H1 (cell line): Measurements from ENCODE around the gene SMTNL2. TPM values are rescaled to one million over a fixed set of nuclear protein-coding genes. Genes with fewer than 3 reads are reported as not detected.

Source experiments
- CTCF ChIA-PET: fragments of 300-600 bp; sonication (Branson Sonifier 250); formaldehyde crosslinking; loops from one replicate; lab custom pipeline; 2021; ENCODE audit not compliant: partially characterized antibody; lab: Charles Lee
- POLR2A ChIA-PET: fragments of 300-600 bp; sonication (Branson Sonifier 250); formaldehyde crosslinking; loops from one replicate; lab custom pipeline; 2021; ENCODE audit warnings: inconsistent platforms; ENCODE audit not compliant: partially characterized antibody; lab: Charles Lee
- DNase-seq, 2 experiments: peaks; one replicate each; pipeline versions ENCODE4 v3.0.0 to v3.0.0-alpha.2; 2010 to 2022; ENCODE audit warnings: low spot score in 2 of 2, low read depth in 1 of 2, mixed read lengths in 1 of 2
- FAIRE-seq: peaks from 2 replicates; lab custom pipeline; 2011; peaks lifted over from hg19 to GRCh38; lab: Jason Lieb, UNC
- H2AFZ ChIP-seq: 2 replicates; pipeline ENCODE4 v1.8.1; 2012; ENCODE audit warnings: low read length, inconsistent platforms
- H2AK5ac ChIP-seq: 2 replicates; pipeline ENCODE4 v1.6.1; 2013; ENCODE audit warnings: low read depth, low read length
- H2BK120ac ChIP-seq: replicated peaks from 2 replicates; pipeline ENCODE3; 2013; ENCODE audit warnings: low read depth, low read length, inconsistent platforms
- H2BK12ac ChIP-seq: 2 replicates; pipeline ENCODE4 v1.6.1; 2013; ENCODE audit warnings: low read depth, low read length
- H2BK15ac ChIP-seq: 2 replicates; pipeline ENCODE4 v1.6.1; 2013; ENCODE audit warnings: low read length
- H2BK20ac ChIP-seq: 2 replicates; pipeline ENCODE4 v1.6.1; 2013; ENCODE audit warnings: low read length
- H2BK5ac ChIP-seq: 2 replicates; pipeline ENCODE4 v1.6.1; 2013; ENCODE audit warnings: low read depth, low read length
- H3K14ac ChIP-seq: 2 replicates; pipeline ENCODE4 v1.6.1; 2013; ENCODE audit warnings: inconsistent platforms; ENCODE audit not compliant: insufficient read length
- H3K18ac ChIP-seq: 2 replicates; pipeline ENCODE4 v1.6.1; 2013; ENCODE audit warnings: low read length; ENCODE audit errors: extremely low read depth
- H3K23ac ChIP-seq: 2 replicates; pipeline ENCODE4 v1.6.1; 2013; ENCODE audit warnings: inconsistent platforms; ENCODE audit not compliant: insufficient read length
- H3K23me2 ChIP-seq: 2 replicates; pipeline ENCODE4 v1.6.1; 2013; ENCODE audit warnings: low read depth, low read length
- H3K27ac ChIP-seq: 2 replicates; pipeline ENCODE4 v1.6.1; 2011; ENCODE audit warnings: low read depth, low read length, inconsistent platforms
- H3K27me3 ChIP-seq, 4 experiments: replicated peaks in 1 of 4; 1 replicate in 1 of 4; 2 replicates in 3 of 4; pipeline versions ENCODE4 v1.6.1 to v1.8.1; 2011 to 2013; ENCODE audit warnings: low read length in 3 of 4, mild to moderate bottlenecking in 3 of 4, inconsistent platforms in 2 of 4, mixed read lengths in 2 of 4, moderate library complexity in 1 of 4; ENCODE audit not compliant: control insufficient read depth in 3 of 4, insufficient read depth in 3 of 4; ENCODE audit errors: extremely low read depth in 1 of 4
- H3K36me3 ChIP-seq, 4 experiments: 2 replicates each; pipeline versions ENCODE4 v1.6.1 to v1.8.1; 2011 to 2013; ENCODE audit warnings: mild to moderate bottlenecking in 4 of 4, low read length in 3 of 4, moderate library complexity in 2 of 4, control low read depth in 1 of 4, inconsistent platforms in 1 of 4; ENCODE audit not compliant: insufficient read depth in 4 of 4, control insufficient read depth in 2 of 4
- H3K4ac ChIP-seq: replicated peaks from 2 replicates; pipeline ENCODE3; 2013; ENCODE audit warnings: low read length, low read depth, mixed read lengths, inconsistent platforms; ENCODE audit not compliant: insufficient read length
- H3K4me1 ChIP-seq, 4 experiments: replicated peaks in 1 of 4; 1 replicate in 1 of 4; 2 replicates in 3 of 4; pipeline versions ENCODE4 v1.6.1 to v1.8.1; 2011 to 2013; ENCODE audit warnings: low read length in 3 of 4, inconsistent platforms in 2 of 4, mixed read lengths in 1 of 4; ENCODE audit not compliant: insufficient read depth in 4 of 4, control insufficient read depth in 3 of 4
- H3K4me2 ChIP-seq, 2 experiments: 2 replicates each; pipeline versions ENCODE4 v1.6.1 to v1.8.1; 2011 to 2013; ENCODE audit warnings: low read depth in 2 of 2, low read length in 2 of 2, control low read depth in 1 of 2, inconsistent platforms in 1 of 2, mild to moderate bottlenecking in 1 of 2; ENCODE audit not compliant: insufficient read depth in 1 of 2
- H3K4me3 ChIP-seq, 4 experiments: fragments of 200-600, 300-600 bp in 1 of 4; sonication (generic), shearing (Covaris generic), sonication (Bioruptor Twin) in 1 of 4; 2 replicates each; pipeline versions ENCODE4 v1.5.1 to v1.8.1; 2011 to 2016; ENCODE audit warnings: low read length in 4 of 4, low read depth in 3 of 4, control low read depth in 2 of 4, inconsistent platforms in 2 of 4, mild to moderate bottlenecking in 2 of 4, mixed read lengths in 1 of 4, moderate library complexity in 1 of 4; ENCODE audit not compliant: insufficient read depth in 2 of 4; ENCODE audit errors: extremely low read depth in 1 of 4
- H3K56ac ChIP-seq: replicated peaks from 2 replicates; pipeline ENCODE3; 2013; ENCODE audit warnings: low read depth, mild to moderate bottlenecking, mixed read lengths, low read length, inconsistent platforms; ENCODE audit not compliant: insufficient read length
- H3K79me1 ChIP-seq: 2 replicates; pipeline ENCODE4 v1.6.1; 2013; ENCODE audit warnings: low read depth, low read length, control low read depth
- H3K79me2 ChIP-seq, 2 experiments: 2 replicates each; pipeline versions ENCODE4 v1.6.1 to v1.8.1; 2012 to 2013; ENCODE audit warnings: low read length in 2 of 2, mild to moderate bottlenecking in 2 of 2, inconsistent platforms in 1 of 2; ENCODE audit not compliant: insufficient read depth in 2 of 2, control insufficient read depth in 1 of 2
- H3K9ac ChIP-seq, 4 experiments: replicated peaks in 1 of 4; 1 replicate in 1 of 4; 2 replicates in 3 of 4; pipeline versions ENCODE4 v1.6.1 to v1.8.1; 2011 to 2013; ENCODE audit warnings: low read depth in 3 of 4, low read length in 3 of 4, control low read depth in 2 of 4, mild to moderate bottlenecking in 2 of 4, moderate library complexity in 2 of 4, inconsistent platforms in 1 of 4; ENCODE audit errors: extremely low read depth in 1 of 4
- H3K9me3 ChIP-seq, 2 experiments: 2 replicates each; pipeline versions ENCODE4 v1.6.1 to v1.8.1; 2012 to 2013; ENCODE audit warnings: mild to moderate bottlenecking in 2 of 2, moderate library complexity in 2 of 2, control low read depth in 1 of 2, inconsistent platforms in 1 of 2, low read depth in 1 of 2, low read length in 1 of 2, mixed read lengths in 1 of 2; ENCODE audit not compliant: insufficient read depth in 2 of 2
- H4K20me1 ChIP-seq, 2 experiments: replicated peaks in 1 of 2; 2 replicates each; pipeline versions ENCODE3 to v1.8.1; 2011 to 2013; ENCODE audit warnings: inconsistent platforms in 2 of 2, low read length in 2 of 2, mild to moderate bottlenecking in 1 of 2; ENCODE audit not compliant: insufficient read depth in 2 of 2, control insufficient read depth in 1 of 2
- H4K5ac ChIP-seq: 2 replicates; pipeline ENCODE4 v1.6.1; 2013; ENCODE audit warnings: low read length, low read depth, mixed read lengths, inconsistent platforms; ENCODE audit not compliant: insufficient read length
- H4K8ac ChIP-seq: 2 replicates; pipeline ENCODE4 v1.8.0; 2013; ENCODE audit warnings: mild to moderate bottlenecking, moderate library complexity, low read length, inconsistent platforms; ENCODE audit not compliant: insufficient read depth; ENCODE audit errors: extremely low read depth
- H4K91ac ChIP-seq: replicated peaks from 2 replicates; pipeline ENCODE3; 2013; ENCODE audit warnings: low read length, mixed read lengths, inconsistent platforms; ENCODE audit not compliant: insufficient read length
- CHD1 ChIP-seq: IDR thresholded peaks from 2 replicates; pipeline ENCODE4 v1.6.1; 2012; ENCODE audit warnings: low read depth, low read length, improper control_type of control experiment
- RBBP5 ChIP-seq: IDR thresholded peaks from 2 replicates; pipeline ENCODE4 v1.7.1; 2012; ENCODE audit warnings: low read depth, mild to moderate bottlenecking, inconsistent platforms, low read length, moderate library complexity, borderline replicate concordance
- TCF12 ChIP-seq: IDR thresholded peaks from 2 replicates; pipeline ENCODE4 v1.6.1; 2011; ENCODE audit warnings: low read depth, mild to moderate bottlenecking, low read length
- WGBS, 2 experiments: shearing (Covaris generic) in 1 of 2; methylation state at CpG; one replicate each; pipeline versions ENCODE4 v1.1.6 to v1.1.7; 2013 to 2015; ENCODE audit warnings: low lambda C conversion rate in 2 of 2, mixed read lengths in 2 of 2, inconsistent platforms in 1 of 2, low coverage in 1 of 2, missing lambda C conversion rate in 1 of 2; ENCODE audit not compliant: insufficient replicate concordance in 2 of 2, insufficient coverage in 1 of 2, insufficient read length in 1 of 2; ENCODE audit errors: extremely low coverage in 1 of 2, missing lambda C conversion rate in 1 of 2; 5-methylcytosine and 5-hydroxymethylcytosine counted together
- polyA plus RNA-seq, 7 experiments: library from polyadenylated mRNA; depleted of rRNA in 3 of 7; stranded (reverse) in 5 of 7; unstranded in 2 of 7; fragments of >200 nt in 5 of 7; fragments of 200-250 nt in 2 of 7; gene quantifications; 1 replicate in 5 of 7; 2 replicates in 1 of 7; 4 replicates in 1 of 7; pipeline versions ENCODE4 v1.2.1 to v1.2.3, GENCODE V29; 2011 to 2013; ENCODE audit warnings: missing spikeins in 2 of 7, mixed read lengths in 2 of 7
- total RNA-seq: library from RNA; stranded (reverse); fragmentation: NEBNext Ultra II Directional; extraction: Animal tissue kit (Norgen Biotek cat#: 25700); gene quantifications from 2 replicates; pipeline ENCODE4 v1.2.1, GENCODE V29; 2021

The SMTNL2 gene
- total and polyA plus RNA-seq, 2 of the 8 experiments (the other 6 are each of a cell fraction or from before 2014, with no cell fraction given), result 3.6 to 4.5 TPM

DNA sequence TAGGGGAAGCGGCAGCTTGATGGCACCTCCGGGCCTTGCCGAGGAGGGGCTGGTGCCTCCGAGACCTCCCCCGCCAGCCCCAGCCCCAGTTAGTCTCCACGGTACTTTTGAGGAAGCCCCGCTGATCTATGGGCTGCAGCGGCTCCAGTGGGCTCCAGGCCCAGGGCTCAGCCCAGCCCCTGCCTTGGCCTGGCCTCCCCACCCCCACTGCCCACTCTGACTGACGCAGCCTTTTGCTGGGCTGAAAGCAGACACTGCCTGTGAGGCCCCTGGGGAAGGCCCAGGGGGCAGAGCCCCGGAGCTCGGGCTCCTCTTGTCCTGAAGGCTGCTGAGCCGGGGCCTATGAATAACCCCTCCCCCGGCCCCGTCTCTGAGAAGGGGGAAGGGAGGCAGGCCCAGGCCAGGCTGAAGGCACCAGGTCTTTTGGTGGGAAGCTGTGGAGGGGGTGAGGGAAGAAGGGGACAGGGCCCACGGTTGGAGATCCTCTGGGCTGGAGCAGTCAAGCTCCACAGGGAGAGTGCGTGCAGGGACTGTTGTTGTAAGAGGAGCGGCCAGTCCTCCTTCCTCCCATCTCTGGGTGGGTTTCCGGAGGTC lies 7.5 kb upstream of the SMTNL2 start:
- H2BK15ac ChIP-seq, result peak overlapping the region; percentile 92; the same call in 1 of the 2 replicates
- H2BK5ac ChIP-seq, result peak overlapping the region; percentile 80; the same call in 1 of the 2 replicates
- H3K18ac ChIP-seq, result peak overlapping the region; percentile 89
- H3K4me2 ChIP-seq, result peak overlapping the region; percentile 20 to 37
- H3K56ac ChIP-seq, result peak overlapping the region; percentile 21
- H3K4me1 ChIP-seq, result peaks cover 4 to 19% (median 14%) of the 10 kb centered on the region in 4 experiments
- H2AK5ac ChIP-seq, result no peak overlapping the region
- peak overlapping the region; percentile 88 for H2BK120ac ChIP-seq
- H3K4me3 ChIP-seq, result no peak overlapping the region; a peak in 1 of 8 replicates
- no peaks in the 10 kb centered on the region for H3K9me3 ChIP-seq
- no peak overlapping the region for H2AFZ ChIP-seq
- no peak overlapping the region for H3K9ac ChIP-seq
- peak overlapping the region; percentile 47 for H3K4ac ChIP-seq
- 0 out of 2 replicates have a peak overlapping the region, but pooled peaks have one; percentile 7 for H4K8ac ChIP-seq
- H3K27ac ChIP-seq, result no peak overlapping the region
- no peak overlapping the region for H3K14ac ChIP-seq
- no peaks in the 10 kb centered on the region for H3K79me2 ChIP-seq
- 47% methylated on average over 18 of the region's 18 CpGs; no CpG with 5 or more reads in 1 of the 2 experiments for WGBS, 2 experiments
- peak overlapping the region; percentile 98; the same call in 1 of the 2 replicates for H2BK12ac ChIP-seq
- H3K23ac ChIP-seq, result no peak overlapping the region
- no peaks in the 10 kb centered on the region for H3K79me1 ChIP-seq
- DNase-seq (peak in 1 of 2 experiments; percentile 67), FAIRE-seq (no peak)
- no peaks in the 10 kb centered on the region for H3K27me3 ChIP-seq
- peak overlapping the region; percentile 92 for H4K91ac ChIP-seq
- ChIA-PET POLR2A (interaction anchor here (0.6 to 2.8 kb wide), 13 partner anchors 10 to 132 kb away, joined by 3 to 11 read pairs (median 4); no protein-coding TSS in a partner anchor), CTCF (interaction anchor here (0.5 to 8.8 kb wide), 6 partner anchors 9 to 1566 kb away, joined by 3 to 114 read pairs (median 4); no protein-coding TSS in a partner anchor)
- H3K36me3 ChIP-seq, result no peaks in the 10 kb centered on the region
- peak overlapping the region; percentile 73 for H4K5ac ChIP-seq
- H2BK20ac ChIP-seq, result peak overlapping the region; percentile 95; the same call in 1 of the 2 replicates
- no peaks in the 10 kb centered on the region for H4K20me1 ChIP-seq
- H3K23me2 ChIP-seq, result no peaks in the 10 kb centered on the region; the same call in 1 of the 2 replicates
- TF ChIP-seq TCF12 (no peak), CHD1 (no peak), RBBP5 (peak; percentile 78; the same call in 1 of the 2 replicates)
